Activated CD4-positive, alpha-beta T cell treated with anti-CD3 and anti-CD28 coated beads for 48 hours (primary cell): ENCODE results near the gene AKAP8L.

ENCODE experiments used
- DNase-seq: peaks from one replicate; pipeline ENCODE4 v3.0.0-alpha.2; 2020

The AKAP8L gene

GRCh38 chr19:15432629-15433518 is 14.1 kb upstream of the AKAP8L start:
- DNase-seq, result peak; percentile 95

GRCh38 chr19:15432018-15432494 is 13.3 kb upstream of the AKAP8L start:
- peak; percentile 47 for DNase-seq

- DNase-seq, result no peak
Observed at GRCh38 chr19:15431396-15432017, 12.7 kb upstream of the AKAP8L start.

DNA sequence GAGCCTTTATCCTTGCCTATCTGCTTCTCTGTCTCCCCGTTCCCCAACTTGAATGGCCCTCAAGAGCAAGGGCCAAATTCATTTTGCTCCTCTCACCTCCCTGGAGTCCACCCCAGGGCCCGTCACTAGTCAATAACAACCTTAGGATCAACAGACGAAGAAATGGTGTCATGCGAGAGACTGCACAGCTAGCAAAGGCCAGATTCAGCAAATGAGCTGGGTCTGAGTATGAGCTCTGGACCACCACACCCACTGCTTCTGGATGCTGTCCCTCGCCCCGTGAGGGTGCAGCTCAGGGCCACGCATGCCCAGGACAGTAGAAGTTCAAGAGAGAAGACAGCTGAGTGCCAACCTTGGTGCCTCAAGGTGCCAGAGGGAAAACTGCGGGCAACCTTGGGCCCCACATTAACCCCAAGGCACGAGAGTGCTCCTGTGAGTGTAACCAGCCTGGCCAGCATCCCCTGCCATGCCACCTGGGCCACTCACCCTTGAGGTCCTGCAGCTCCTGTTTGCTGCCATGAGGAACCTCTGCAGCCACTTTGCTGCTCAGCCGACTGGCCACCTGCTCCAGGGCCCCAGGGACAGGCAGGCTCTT is 11.8 kb upstream of the AKAP8L start:
- no peak for DNase-seq

DNA sequence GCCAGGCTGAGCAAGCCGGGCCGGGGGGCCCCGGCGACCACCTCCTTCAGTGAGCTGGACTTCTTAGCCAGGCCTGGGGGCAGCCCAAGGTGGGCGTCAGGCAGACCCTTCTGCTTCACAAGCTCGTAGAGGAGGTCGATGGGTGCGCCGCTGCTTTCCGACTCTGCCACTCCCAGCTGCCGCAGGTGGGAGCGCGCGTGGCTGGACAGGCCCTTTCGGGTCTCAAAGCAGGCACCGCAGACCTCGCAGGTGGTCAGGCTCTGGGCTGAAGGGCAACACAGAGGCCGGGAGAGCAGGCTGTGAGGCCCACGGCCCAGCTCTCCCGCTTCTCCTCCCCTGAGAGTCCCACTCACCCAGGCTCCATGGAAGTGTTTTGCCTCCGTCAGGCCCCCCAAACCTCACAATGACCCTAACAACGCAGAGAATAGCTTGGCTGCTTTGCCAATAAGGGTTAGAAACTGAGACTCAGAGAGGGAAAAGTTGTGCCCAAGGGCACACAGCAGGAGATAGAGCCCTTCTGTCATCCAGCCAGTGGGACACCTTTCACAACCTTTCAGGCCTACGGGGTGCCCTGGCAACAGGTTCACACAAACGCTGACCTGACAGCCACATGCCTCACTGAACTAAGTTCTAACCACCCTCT is 11.2 kb upstream of the AKAP8L start:
- DNase-seq, result no peak

- DNase-seq, result no peak
Observed at GRCh38 chr19:15428956-15429824, 10.4 kb upstream of the AKAP8L start.

DNA sequence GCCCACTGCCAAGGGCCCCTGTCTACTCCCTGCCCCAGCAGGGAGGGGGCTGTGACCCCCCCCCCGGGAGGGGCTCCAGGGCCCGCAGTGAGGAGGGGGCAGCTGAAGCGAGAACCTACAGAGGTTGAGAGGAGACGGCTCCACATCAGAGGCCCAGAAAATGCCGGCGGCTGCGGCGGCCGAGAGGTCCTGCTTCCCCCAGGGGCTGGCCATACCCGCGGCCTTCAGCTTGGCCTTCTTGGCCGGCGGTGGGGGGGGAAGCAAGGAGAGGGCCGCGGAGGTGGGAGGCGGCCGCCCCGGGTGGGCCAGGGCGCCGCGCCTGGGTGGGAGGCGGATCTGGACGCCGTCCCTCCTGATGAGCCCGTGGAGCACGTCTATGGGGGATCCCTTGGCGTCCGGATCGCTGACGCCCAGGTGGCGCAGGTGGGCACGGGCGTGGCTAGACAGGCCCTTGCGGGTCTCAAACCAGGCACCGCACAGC is 9.2 kb upstream of the AKAP8L start:
- DNase-seq, result no peak

GRCh38 chr19:15427350-15427700 is 8.5 kb upstream of the AKAP8L start:
- DNase-seq, result no peak

- DNase-seq, result peak; percentile 44
Observed at GRCh38 chr19:15426485-15427349, 7.9 kb upstream of the AKAP8L start.

DNA sequence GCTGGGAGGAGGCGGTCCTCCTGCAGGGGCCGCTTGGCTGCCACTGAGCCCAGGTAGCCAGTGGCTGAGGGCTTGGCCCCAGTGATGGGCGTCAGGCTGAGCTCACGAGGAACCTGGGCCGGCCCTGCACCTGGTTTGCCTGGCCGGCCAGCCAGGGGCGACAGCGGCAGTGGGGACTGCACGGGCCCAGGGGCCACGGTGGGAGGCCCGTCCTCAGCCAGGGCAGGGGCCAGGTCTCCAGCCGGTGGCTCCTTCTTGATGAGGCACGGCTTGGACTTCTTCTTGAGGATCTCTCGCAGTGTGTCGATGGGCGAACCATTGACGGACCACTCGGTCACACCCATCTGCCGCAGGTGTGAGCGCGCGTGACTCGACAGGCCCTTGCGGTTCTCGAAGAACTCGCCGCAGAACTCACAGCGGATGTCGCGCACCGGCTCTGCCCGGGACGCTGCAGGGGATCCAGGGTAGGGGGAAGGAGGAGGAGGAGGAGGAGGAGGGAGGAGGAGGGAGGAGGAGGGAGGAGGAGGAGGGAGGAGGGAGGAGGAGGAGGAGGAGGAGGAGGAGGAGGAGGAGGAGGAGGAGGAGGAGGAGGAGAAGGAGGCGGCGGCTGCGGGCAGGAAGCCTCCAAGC is 6.6 kb upstream of the AKAP8L start:
- DNase-seq, result no peak

GRCh38 chr19:15424692-15425272 is 6.0 kb upstream of the AKAP8L start:
- no peak for DNase-seq

GRCh38 chr19:15424121-15424520 is 5.3 kb upstream of the AKAP8L start:
- no peak for DNase-seq

GRCh38 chr19:15423130-15423529 is 4.3 kb upstream of the AKAP8L start:
- no peak for DNase-seq

GRCh38 chr19:15422296-15423075 is 3.7 kb upstream of the AKAP8L start:
- no peak for DNase-seq

GRCh38 chr19:15421721-15422260 is 3.0 kb upstream of the AKAP8L start:
- no peak for DNase-seq

DNA sequence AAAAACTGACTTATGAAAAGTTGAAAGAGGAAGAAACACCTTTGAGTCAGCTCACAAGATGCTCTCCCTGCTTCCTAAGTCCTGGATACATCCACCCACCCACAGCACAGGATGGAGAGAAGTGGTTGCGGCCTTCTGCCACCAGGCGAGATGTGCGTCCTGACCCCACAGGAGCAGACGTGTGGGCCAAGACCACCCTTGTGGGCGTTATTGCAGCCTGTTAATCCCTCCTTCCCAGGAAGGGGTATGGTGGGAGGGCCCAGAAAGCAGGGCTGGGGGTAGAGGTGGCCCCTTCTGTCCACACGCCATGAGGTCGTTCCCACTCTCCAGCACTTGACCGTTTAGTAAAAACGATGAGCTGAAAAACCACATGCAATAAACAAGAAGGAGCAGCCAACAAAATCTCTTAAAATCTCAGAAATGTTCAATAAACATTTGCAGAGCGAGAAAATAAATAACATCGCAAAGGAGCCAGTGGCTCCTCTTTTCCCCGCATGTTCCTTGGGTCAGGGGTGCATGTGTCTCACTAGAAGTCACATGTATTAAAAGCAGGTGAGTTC is 2.4 kb upstream of the AKAP8L start:
- no peak for DNase-seq

DNA sequence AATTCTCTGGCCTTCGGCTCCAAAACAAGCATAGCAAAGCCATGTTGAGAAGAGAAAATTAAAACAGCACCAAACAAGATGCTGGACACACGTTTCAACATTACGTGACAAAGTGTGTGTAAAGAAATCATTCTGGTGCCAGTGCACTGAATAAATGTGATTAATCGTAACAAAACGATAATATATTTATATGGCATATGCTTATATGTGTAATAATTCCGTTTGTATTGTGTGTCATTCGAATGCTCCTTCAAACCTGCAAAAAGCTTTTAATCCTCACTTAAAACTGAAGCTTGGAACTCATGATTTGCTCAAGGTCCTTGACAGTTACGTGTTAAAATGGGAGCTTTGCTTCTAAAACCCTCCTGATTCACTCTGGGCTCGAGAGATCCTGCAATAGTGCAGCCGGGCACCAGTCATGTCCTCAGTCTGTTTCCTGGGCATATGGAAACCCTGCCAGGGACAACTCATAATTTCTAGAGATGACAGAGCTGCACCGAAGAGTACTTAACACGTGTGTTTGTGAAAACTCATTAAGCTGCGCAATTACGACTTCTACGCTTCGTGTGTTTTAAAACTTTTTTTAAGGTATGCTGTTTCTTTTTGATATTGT is 731 bp upstream of the AKAP8L start:
- no peak for DNase-seq

DNA sequence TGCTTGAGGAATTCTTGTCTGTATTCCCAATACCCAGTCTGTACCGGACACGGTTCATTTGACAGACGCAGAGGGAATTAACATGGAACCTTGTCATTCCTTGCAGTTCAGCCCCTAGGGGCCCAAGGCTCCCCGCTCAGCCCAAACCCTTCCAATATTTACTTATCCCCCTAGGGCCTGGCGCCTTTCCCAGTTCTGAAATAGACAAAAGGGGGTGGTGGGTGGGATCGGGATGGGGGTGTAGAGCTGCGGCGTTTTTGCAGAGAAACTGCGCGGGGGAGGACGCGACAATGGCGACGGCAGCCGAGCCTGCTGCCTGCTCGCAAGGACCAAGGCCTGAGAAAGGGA is 583 bp downstream of the AKAP8L start:
- DNase-seq, result no peak

GRCh38 chr19:15417699-15418098 is 1.1 kb downstream of the AKAP8L start:
- no peak for DNase-seq
